Stimulated activated memory B cell treated with anti-CD40 and anti-IgM and Interleukin-4, amounts not matched to agents 10 μg/mL and 1 μg/mL and 100 μg/mL, for 72 hours (primary cell): Measurements from ENCODE around the gene ABHD4.
A peak's percentile ranks its signal among the peaks of the same experiment; 100 is the strongest.

Source experiments
- ATAC-seq: fragments of 150-1000 bp; cut with Tn5 transposase; 2 replicates; pipeline ENCODE4 v1.10.0; 2021
- H3K27ac Mint-ChIP-seq: one replicate; pipeline ENCODE4 v1.8.0; 2022; ENCODE audit warnings: mild to moderate bottlenecking, mixed read lengths
- H3K27me3 Mint-ChIP-seq: one replicate; pipeline ENCODE4 v1.8.0; 2022; ENCODE audit warnings: mixed read lengths
- H3K36me3 Mint-ChIP-seq: one replicate; pipeline ENCODE4 v1.8.0; 2022; ENCODE audit warnings: mixed read lengths
- H3K4me1 Mint-ChIP-seq: one replicate; pipeline ENCODE4 v1.8.0; 2022; ENCODE audit warnings: mixed read lengths
- H3K4me3 Mint-ChIP-seq: one replicate; pipeline ENCODE4 v1.8.0; 2022; ENCODE audit warnings: mild to moderate bottlenecking, moderate library complexity, mixed read lengths
- H3K9me3 Mint-ChIP-seq: one replicate; pipeline ENCODE4 v1.8.0; 2022; ENCODE audit warnings: mixed read lengths

Gene ABHD4

GRCh38 chr14:22594156-22594716, 3.9 kb upstream of the ABHD4 start:
- Mint-ChIP-seq H3K4me1 (peaks cover 15% of the 10 kb centered on the region), H3K36me3 (no peaks in the 10 kb centered on the region), H3K27ac (no peak overlapping the region), H3K27me3 (no peaks in the 10 kb centered on the region), H3K4me3 (no peak overlapping the region), H3K9me3 (no peaks in the 10 kb centered on the region)
- ATAC-seq = no peak

GRCh38 chr14:22596354-22596879, 1.7 kb upstream of the ABHD4 start:
- no peak for ATAC-seq
- Mint-ChIP-seq H3K9me3 (no peaks in the 10 kb centered on the region), H3K36me3 (peaks cover under 1% of the 10 kb centered on the region), H3K27ac (no peak overlapping the region), H3K4me3 (no peak overlapping the region), H3K27me3 (no peaks in the 10 kb centered on the region), H3K4me1 (peaks cover 26% of the 10 kb centered on the region)

- Mint-ChIP-seq H3K27me3 (no peaks in the 10 kb centered on the region), H3K9me3 (no peaks in the 10 kb centered on the region), H3K36me3 (peaks cover 9% of the 10 kb centered on the region), H3K4me1 (peaks cover 33% of the 10 kb centered on the region), H3K4me3 (peak overlapping the region; percentile 92), H3K27ac (peak overlapping the region; percentile 89)
- ATAC-seq = no peak
Measured at GRCh38 chr14:22597265-22597664, 835 bp upstream of the ABHD4 start.

GRCh38 chr14:22597771-22598098, 365 bp upstream of the ABHD4 start:
- H3K36me3 Mint-ChIP-seq = peaks cover 14% of the 10 kb centered on the region
- H3K9me3 Mint-ChIP-seq = no peaks in the 10 kb centered on the region
- H3K4me3 Mint-ChIP-seq = peak overlapping the region; percentile 92
- peaks cover 35% of the 10 kb centered on the region for H3K4me1 Mint-ChIP-seq
- H3K27ac Mint-ChIP-seq = peak overlapping the region; percentile 89
- peak; percentile 51 for ATAC-seq
- no peaks in the 10 kb centered on the region for H3K27me3 Mint-ChIP-seq

- H3K27ac Mint-ChIP-seq = peak overlapping the region; percentile 89
- peaks cover 35% of the 10 kb centered on the region for H3K4me1 Mint-ChIP-seq
- peaks cover 25% of the 10 kb centered on the region for H3K36me3 Mint-ChIP-seq
- peak overlapping the region; percentile 92 for H3K4me3 Mint-ChIP-seq
- H3K27me3 Mint-ChIP-seq = no peaks in the 10 kb centered on the region
- no peaks in the 10 kb centered on the region for H3K9me3 Mint-ChIP-seq
- ATAC-seq = peak; percentile 67
Measured at GRCh38 chr14:22598896-22599244, 770 bp downstream of the ABHD4 start.

- Mint-ChIP-seq H3K4me3 (peak overlapping the region; percentile 92), H3K27ac (peak overlapping the region; percentile 89), H3K36me3 (peaks cover 28% of the 10 kb centered on the region), H3K9me3 (no peaks in the 10 kb centered on the region), H3K27me3 (no peaks in the 10 kb centered on the region), H3K4me1 (peaks cover 35% of the 10 kb centered on the region)
- no peak for ATAC-seq
Measured at GRCh38 chr14:22599349-22599748, 1.2 kb downstream of the ABHD4 start.

GRCh38 chr14:22600027-22600426, 1.9 kb downstream of the ABHD4 start:
- Mint-ChIP-seq H3K27me3 (no peaks in the 10 kb centered on the region), H3K4me3 (peak overlapping the region; percentile 92), H3K4me1 (peaks cover 35% of the 10 kb centered on the region), H3K27ac (peak overlapping the region; percentile 89), H3K36me3 (peaks cover 35% of the 10 kb centered on the region), H3K9me3 (no peaks in the 10 kb centered on the region)
- ATAC-seq = no peak

GRCh38 chr14:22601456-22601855, 3.4 kb downstream of the ABHD4 start:
- Mint-ChIP-seq H3K27me3 (no peaks in the 10 kb centered on the region), H3K27ac (peak overlapping the region; percentile 28), H3K4me1 (peaks cover 35% of the 10 kb centered on the region), H3K36me3 (peaks cover 49% of the 10 kb centered on the region), H3K9me3 (no peaks in the 10 kb centered on the region), H3K4me3 (no peak overlapping the region)
- no peak for ATAC-seq

- ATAC-seq = no peak
- Mint-ChIP-seq H3K9me3 (no peaks in the 10 kb centered on the region), H3K27ac (peak overlapping the region; percentile 28), H3K4me3 (no peak overlapping the region), H3K36me3 (peaks cover 50% of the 10 kb centered on the region), H3K4me1 (peaks cover 35% of the 10 kb centered on the region), H3K27me3 (no peaks in the 10 kb centered on the region)
Measured at GRCh38 chr14:22601996-22602395, 3.9 kb downstream of the ABHD4 start.

GRCh38 chr14:22602862-22603261, 4.8 kb downstream of the ABHD4 start:
- Mint-ChIP-seq H3K27me3 (no peaks in the 10 kb centered on the region), H3K9me3 (no peaks in the 10 kb centered on the region), H3K4me3 (no peak overlapping the region), H3K27ac (no peak overlapping the region), H3K4me1 (peaks cover 35% of the 10 kb centered on the region), H3K36me3 (peaks cover 58% of the 10 kb centered on the region)
- no peak for ATAC-seq

- Mint-ChIP-seq H3K4me1 (peaks cover 10% of the 10 kb centered on the region), H3K36me3 (peaks cover 79% of the 10 kb centered on the region), H3K27me3 (no peaks in the 10 kb centered on the region), H3K4me3 (no peak overlapping the region), H3K27ac (no peak overlapping the region), H3K9me3 (no peaks in the 10 kb centered on the region)
- no peak for ATAC-seq
Measured at GRCh38 chr14:22606380-22606779, 8.3 kb downstream of the ABHD4 start.

- Mint-ChIP-seq H3K9me3 (no peaks in the 10 kb centered on the region), H3K27me3 (no peaks in the 10 kb centered on the region), H3K4me3 (no peak overlapping the region), H3K27ac (no peak overlapping the region), H3K36me3 (peaks cover 79% of the 10 kb centered on the region), H3K4me1 (peaks cover 2% of the 10 kb centered on the region)
- ATAC-seq = no peak
Measured at GRCh38 chr14:22607291-22607690, 9.2 kb downstream of the ABHD4 start.

GRCh38 chr14:22610931-22611330, 12.8 kb downstream of the ABHD4 start:
- Mint-ChIP-seq H3K27ac (no peak overlapping the region), H3K9me3 (no peaks in the 10 kb centered on the region), H3K4me3 (no peak overlapping the region), H3K27me3 (no peaks in the 10 kb centered on the region), H3K36me3 (peaks cover 51% of the 10 kb centered on the region), H3K4me1 (no peaks in the 10 kb centered on the region)
- no peak for ATAC-seq

- no peak overlapping the region for H3K4me3 Mint-ChIP-seq
- no peak for ATAC-seq
- H3K27me3 Mint-ChIP-seq = no peaks in the 10 kb centered on the region
Measured at GRCh38 chr14:22613106-22613695, 15.1 kb downstream of the ABHD4 start.

GRCh38 chr14:22613736-22614239, 15.7 kb downstream of the ABHD4 start:
- Mint-ChIP-seq H3K27ac (no peak overlapping the region), H3K36me3 (peaks cover 36% of the 10 kb centered on the region), H3K9me3 (no peaks in the 10 kb centered on the region), H3K4me3 (no peak overlapping the region), H3K4me1 (no peaks in the 10 kb centered on the region), H3K27me3 (no peaks in the 10 kb centered on the region)
- ATAC-seq = no peak

More at GRCh38 chr14:22613106-22613695, 15.1 kb downstream of the ABHD4 start:
- peaks cover 36% of the 10 kb centered on the region for H3K36me3 Mint-ChIP-seq
- no peaks in the 10 kb centered on the region for H3K4me1 Mint-ChIP-seq
- H3K9me3 Mint-ChIP-seq = no peaks in the 10 kb centered on the region
- H3K27ac Mint-ChIP-seq = peak overlapping the region; percentile 31

GRCh38 chr14:22614240-22614799, 16.2 kb downstream of the ABHD4 start:
- H3K36me3 Mint-ChIP-seq = peaks cover 35% of the 10 kb centered on the region
- ATAC-seq = no peak
- no peaks in the 10 kb centered on the region for H3K4me1 Mint-ChIP-seq
- H3K27ac Mint-ChIP-seq = no peak overlapping the region
- H3K27me3 Mint-ChIP-seq = no peaks in the 10 kb centered on the region
- no peaks in the 10 kb centered on the region for H3K9me3 Mint-ChIP-seq
- no peak overlapping the region for H3K4me3 Mint-ChIP-seq
